ENCODE results near the gene PTPN2.

GRCh38 chr18:12895014-12895413 lies 11.0 kb upstream of the PTPN2 start:
- no peak for TF ChIP-seq POLR2AphosphoS5 (IDR thresholded peaks at IDR 0.05)
- TF ChIP-seq CTCF (IDR thresholded peaks at IDR 0.05; ENCODE audit: poor library complexity, severe bottlenecking), result no peak

Measured in neural cell (in vitro differentiated cells).